A549 (cell line): ENCODE results near the gene CDCP1.

Experiments used
- EHF ChIP-seq: fragments of 250-450 bp; sonication (Bioruptor Pico); IDR thresholded peaks from 2 replicates; pipeline ENCODE4 v1.5.0; 2020; ENCODE audit warnings: mild to moderate bottlenecking
- HOXA7 ChIP-seq: fragments of 250-450 bp; sonication (Bioruptor Pico); IDR thresholded peaks from 2 replicates; pipeline ENCODE4 v1.5.0; 2020; ENCODE audit warnings: mild to moderate bottlenecking, moderate library complexity
- ZNF302 ChIP-seq: fragments of 250-450 bp; sonication (Bioruptor Pico); IDR thresholded peaks from 2 replicates; pipeline ENCODE4 v1.9.0; 2021; ENCODE audit warnings: inconsistent platforms, mild to moderate bottlenecking, moderate library complexity
- TF ChIP-seq, protein P1 (sequence below): fragments of >200 bp; sonication (Bioruptor Twin); formaldehyde crosslinking; IDR thresholded peaks from 3 replicates; pipeline ENCODE4 v1.5.1; 2016

DNA sequence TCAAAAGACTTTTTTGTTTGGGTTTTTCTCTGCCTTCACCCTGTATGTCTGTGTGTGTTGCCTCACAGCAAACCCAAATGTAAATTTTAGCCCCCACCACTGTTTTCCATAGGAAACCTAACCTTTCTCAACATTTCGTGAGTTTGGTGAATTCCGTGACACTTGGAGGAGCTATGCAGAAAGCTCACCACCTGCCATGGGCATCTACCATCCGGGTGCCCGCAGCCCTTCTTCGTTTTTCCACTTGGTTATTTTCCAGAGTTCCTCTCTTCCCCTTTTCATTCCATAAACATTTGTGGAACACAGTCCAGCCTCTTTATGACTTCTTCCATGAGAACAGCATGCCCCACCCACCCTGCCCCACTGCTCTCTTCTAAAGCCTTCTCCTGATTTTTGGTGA, 48.6 kb upstream of the CDCP1 start:
- TF ChIP-seq, protein P1, sequence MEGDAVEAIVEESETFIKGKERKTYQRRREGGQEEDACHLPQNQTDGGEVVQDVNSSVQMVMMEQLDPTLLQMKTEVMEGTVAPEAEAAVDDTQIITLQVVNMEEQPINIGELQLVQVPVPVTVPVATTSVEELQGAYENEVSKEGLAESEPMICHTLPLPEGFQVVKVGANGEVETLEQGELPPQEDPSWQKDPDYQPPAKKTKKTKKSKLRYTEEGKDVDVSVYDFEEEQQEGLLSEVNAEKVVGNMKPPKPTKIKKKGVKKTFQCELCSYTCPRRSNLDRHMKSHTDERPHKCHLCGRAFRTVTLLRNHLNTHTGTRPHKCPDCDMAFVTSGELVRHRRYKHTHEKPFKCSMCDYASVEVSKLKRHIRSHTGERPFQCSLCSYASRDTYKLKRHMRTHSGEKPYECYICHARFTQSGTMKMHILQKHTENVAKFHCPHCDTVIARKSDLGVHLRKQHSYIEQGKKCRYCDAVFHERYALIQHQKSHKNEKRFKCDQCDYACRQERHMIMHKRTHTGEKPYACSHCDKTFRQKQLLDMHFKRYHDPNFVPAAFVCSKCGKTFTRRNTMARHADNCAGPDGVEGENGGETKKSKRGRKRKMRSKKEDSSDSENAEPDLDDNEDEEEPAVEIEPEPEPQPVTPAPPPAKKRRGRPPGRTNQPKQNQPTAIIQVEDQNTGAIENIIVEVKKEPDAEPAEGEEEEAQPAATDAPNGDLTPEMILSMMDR = no peak
- TF ChIP-seq EHF (CRISPR knock-in tag) (no peak), HOXA7 (no peak), ZNF302 (no peak)
